GM10248 (cell line): ENCODE results near the gene RBBP8.

ENCODE experiments used
- CTCF ChIA-PET: fragments of 300-600 bp; sonication (Branson Sonifier 250); formaldehyde crosslinking; extraction: SDS; loops from one replicate; lab custom pipeline; 2021; ENCODE audit warnings: antibody characterized with exemption; lab: Yijun Ruan, JAX
- POLR2A ChIA-PET: fragments of 350-650 bp; sonication (Branson Sonifier 250); formaldehyde crosslinking; extraction: SDS; loops from one replicate; lab custom pipeline; 2020; ENCODE audit warnings: antibody characterized with exemption; lab: Yijun Ruan, JAX
- DNase-seq: peaks from one replicate; pipeline ENCODE4 v3.0.0; 2012; ENCODE audit errors: extremely low spot score
- TF ChIP-seq, protein P1 (sequence below): IDR thresholded peaks from 2 replicates; pipeline ENCODE4 v1.5.1; 2012; ENCODE audit warnings: mild to moderate bottlenecking, low read depth; ENCODE audit errors: extremely low read depth, missing control alignments, control extremely low read depth

The RBBP8 gene

DNA sequence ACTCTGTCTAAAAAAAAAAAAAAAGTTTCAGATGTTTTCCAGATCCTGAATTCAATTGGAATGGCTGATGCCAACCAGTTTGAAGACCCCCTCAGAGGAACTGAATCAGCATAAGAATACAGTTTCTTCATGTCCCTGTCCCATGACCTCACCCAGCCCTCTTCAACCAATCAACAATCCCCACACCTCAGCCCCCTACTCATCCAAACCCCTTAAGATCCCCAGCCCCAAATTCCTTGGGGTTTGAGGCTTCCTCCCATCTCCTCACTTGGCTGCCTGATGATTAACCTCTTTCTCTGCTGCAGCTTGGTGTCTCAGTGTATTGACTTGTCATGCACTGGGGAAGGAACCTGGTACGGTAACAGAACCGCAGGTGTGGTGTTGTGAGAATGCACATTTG, 104.5 kb downstream of the RBBP8 start:
- DNase-seq: no peak
- ChIA-PET POLR2A (no interaction called here), CTCF (no interaction called here)
- TF ChIP-seq, protein P1, sequence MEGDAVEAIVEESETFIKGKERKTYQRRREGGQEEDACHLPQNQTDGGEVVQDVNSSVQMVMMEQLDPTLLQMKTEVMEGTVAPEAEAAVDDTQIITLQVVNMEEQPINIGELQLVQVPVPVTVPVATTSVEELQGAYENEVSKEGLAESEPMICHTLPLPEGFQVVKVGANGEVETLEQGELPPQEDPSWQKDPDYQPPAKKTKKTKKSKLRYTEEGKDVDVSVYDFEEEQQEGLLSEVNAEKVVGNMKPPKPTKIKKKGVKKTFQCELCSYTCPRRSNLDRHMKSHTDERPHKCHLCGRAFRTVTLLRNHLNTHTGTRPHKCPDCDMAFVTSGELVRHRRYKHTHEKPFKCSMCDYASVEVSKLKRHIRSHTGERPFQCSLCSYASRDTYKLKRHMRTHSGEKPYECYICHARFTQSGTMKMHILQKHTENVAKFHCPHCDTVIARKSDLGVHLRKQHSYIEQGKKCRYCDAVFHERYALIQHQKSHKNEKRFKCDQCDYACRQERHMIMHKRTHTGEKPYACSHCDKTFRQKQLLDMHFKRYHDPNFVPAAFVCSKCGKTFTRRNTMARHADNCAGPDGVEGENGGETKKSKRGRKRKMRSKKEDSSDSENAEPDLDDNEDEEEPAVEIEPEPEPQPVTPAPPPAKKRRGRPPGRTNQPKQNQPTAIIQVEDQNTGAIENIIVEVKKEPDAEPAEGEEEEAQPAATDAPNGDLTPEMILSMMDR: no peak

DNA sequence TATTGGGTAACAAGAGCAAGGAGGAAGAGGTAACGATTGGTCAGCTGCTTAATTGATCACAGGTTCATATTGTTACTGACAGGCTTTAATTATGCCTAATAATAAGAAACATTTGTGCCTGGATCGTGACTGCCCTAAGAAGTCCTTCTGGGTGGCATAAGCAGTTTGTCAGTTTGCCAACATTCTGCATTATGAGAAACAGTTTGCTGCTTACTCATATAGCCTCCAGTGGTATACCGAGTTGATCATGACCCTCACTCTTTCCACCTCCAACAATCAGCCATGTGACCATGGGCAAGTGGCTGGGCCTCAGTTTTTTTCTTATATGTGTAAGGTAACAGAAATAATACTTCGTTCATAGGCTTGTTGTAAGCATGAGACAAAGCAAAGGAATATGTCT, 105.6 kb downstream of the RBBP8 start:
- no peak for DNase-seq
- ChIA-PET CTCF (no interaction called here), POLR2A (no interaction called here)
- TF ChIP-seq, protein P1: no peak

DNA sequence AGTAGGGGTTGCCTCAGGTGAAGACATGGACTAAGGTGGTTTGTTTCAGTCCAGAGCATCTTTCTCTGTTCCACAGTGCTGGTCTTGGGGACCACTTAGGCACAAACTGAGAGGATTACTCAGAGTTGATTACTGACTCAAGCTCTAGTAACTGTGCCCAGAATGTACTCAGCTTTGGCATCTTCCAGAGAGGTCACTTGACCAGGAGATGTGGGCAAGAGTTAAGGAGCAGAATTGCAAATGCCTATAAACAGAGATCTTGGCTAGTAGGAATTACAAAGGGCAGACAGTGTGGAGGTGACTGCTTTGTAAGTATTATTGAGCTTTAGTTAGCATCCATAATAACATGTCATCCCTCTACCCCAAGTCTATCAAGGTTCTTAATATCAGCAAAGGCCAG, 109.0 kb downstream of the RBBP8 start:
- ChIA-PET POLR2A (no interaction called here), CTCF (interaction anchor here (1.1 to 1.7 kb wide), 4 partner anchors 8 to 89 kb away, joined by 4 to 6 read pairs (median 6); no protein-coding TSS in a partner anchor)
- DNase-seq: no peak
- TF ChIP-seq, protein P1: no peak

DNA sequence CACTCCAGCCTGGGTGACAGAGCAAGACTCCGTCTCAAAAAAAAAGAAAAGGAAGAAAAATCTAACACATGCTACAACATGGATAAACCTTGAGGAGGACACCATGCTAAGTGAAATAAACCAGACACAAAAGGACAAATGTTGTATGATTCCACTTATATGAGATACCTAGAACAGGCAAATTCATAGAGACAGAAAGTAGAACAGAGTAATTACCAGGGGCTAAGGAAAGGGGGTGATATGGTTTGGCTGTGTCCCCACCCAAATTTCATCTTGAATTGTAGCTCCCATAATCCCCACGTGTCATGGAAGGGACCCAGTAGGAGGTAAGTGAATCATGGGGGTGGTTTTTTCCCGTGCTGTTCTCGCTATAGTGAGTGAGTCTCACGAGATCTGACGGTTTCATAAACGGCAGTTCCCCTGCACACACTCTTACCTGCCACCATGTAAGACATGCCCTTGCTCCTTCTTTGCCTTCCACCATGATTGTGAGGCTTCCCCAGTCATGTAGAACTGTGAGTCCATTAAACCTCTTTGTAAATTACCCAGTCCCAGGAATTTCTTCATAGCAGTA, 110.8 kb downstream of the RBBP8 start:
- ChIA-PET POLR2A (no interaction called here), CTCF (no interaction called here)
- TF ChIP-seq, protein P1: no peak
- DNase-seq: no peak

DNA sequence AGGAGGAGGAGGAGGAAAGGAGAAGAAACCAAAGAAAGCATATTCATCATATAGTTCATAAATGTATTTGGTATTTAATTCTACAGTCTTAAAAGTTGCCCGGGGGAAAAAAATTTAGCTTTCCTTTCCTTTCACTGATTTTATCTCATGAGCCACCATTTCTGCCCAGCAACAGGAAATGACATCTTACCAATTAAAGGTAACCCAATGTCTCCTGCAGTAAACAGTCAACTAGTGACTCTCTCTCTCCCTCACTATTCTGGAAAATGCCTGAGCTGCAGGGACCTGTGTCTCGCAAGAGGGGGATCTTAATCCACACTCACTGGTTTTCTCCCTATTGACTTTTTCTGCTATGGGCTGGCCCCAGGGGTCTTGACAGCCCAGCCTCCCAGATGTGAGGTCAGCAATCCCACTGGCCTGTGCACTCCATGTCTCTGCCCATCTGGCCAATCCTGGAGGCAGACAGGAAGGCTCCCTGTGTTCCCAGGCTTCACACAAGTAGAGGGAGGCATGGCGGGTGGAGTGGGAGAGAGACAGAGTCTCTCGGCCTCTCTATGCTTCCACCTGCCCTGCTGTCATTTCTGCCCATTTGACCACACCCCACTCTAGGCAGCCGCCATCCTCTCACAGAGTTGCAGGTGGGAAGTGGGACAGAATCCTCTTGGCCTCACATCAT, 116.7 kb downstream of the RBBP8 start:
- ChIA-PET POLR2A (no interaction called here), CTCF (no interaction called here)
- TF ChIP-seq, protein P1: no peak
- no peak for DNase-seq

DNA sequence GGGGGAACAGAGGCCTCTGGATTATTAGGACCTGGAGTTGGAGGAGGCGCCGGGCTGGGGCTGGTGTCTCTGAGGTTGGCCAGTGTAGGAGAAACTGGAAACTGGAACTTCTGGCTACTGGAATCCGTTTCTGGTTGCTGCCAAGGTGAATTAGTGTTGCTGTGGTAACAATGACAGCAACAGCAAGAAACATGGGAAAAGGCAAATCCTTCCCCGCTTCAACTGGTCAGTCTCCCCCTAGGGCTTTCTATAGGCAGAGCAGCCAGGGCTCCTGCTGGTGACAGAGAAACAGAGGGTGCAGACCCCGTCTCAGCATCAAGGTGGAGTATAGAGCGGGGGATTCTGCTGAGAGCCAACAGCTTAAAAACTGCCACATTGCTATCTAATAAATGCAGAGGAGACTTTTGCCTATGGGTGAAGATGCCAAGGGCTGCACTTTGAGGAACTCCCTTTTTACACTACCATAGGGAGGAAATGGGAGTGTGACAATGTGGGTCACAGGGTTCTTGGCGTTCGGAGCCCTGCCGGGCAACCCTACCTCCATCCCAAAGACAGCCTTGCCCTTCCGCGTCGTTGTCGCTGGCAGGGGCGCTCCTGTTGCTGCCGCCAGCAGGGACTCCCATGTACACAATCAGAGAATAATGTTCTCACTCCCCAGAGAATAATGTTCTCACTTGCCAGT, 120.8 kb downstream of the RBBP8 start:
- DNase-seq: no peak
- POLR2A ChIA-PET: no interaction called here
- TF ChIP-seq, protein P1: no peak
- CTCF ChIA-PET: interaction anchor here (1.0 kb wide), 2 partner anchors 9 to 15 kb away, joined by 3 to 4 read pairs; no protein-coding TSS in a partner anchor
